ENCODE results near the gene MPHOSPH10. TPM values are rescaled to one million over a fixed set of nuclear protein-coding genes. Genes with fewer than 3 reads are reported as not detected.

The MPHOSPH10 gene
- total and polyA plus RNA-seq, 2 of the 13 experiments (the other 11 are each of a cell fraction or from before 2014, with no cell fraction given), result 37.8 to 137 TPM

DNA sequence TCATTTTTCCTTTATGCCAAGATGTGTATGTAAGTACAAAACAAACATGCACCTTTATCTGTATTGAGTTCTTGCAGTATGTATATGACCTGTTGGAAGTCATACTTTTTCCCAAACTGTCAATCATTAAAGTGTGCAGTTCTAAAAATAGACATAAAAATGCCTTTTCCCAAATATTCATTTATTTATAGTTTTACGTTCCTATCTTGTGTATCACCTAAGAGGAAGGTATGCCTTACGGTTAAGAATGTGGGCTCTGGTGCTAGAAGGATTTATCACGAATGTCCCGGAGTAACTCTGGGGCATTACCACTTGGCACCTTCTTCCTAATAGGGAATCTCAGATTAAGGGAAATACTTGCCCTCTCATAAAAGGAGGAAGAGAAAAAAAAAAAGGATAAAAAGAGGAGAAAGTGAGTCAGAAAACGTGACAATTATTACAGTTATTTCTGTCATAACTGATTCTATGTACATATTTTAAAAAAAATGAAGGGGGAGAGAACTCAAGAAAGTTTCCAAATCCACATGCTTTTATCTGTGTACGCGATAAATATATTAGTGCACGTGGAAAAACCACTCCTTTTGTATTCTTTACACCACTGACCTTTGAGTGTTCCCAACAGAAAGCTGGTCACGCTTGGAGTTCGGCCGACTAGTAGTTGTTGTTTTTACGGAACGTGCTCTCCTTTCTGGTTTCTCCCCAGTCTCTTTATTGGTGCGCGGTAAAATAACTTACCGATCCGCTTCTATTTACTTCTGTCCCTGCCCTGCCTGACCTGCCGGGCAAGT lies 1.1 kb upstream of the MPHOSPH10 start (continued):
- TF ChIP-seq ZNF496 (CRISPR knock-in tag; IDR thresholded peaks at IDR 0.05; ENCODE audit: insufficient replicate concordance) (no peak), HINFP (CRISPR knock-in tag; IDR thresholded peaks at IDR 0.05; ENCODE audit: low read depth) (no peak), ZIK1 (CRISPR knock-in tag; IDR thresholded peaks at IDR 0.05; ENCODE audit: borderline replicate concordance, low read depth) (no peak), EHMT2 (IDR thresholded peaks at IDR 0.05; ENCODE audit: borderline replicate concordance, low read depth, low read length) (no peak), ZNF430 (CRISPR knock-in tag; IDR thresholded peaks at IDR 0.05) (no peak), PRPF4 (IDR thresholded peaks at IDR 0.05; ENCODE audit: low read depth, low read length, poor library complexity, severe bottlenecking) (no peak), KDM5B (CRISPR knock-in tag; IDR thresholded peaks at IDR 0.05; ENCODE audit: borderline replicate concordance) (no peak), PAWR (CRISPR knock-in tag; IDR thresholded peaks at IDR 0.05; ENCODE audit: borderline replicate concordance) (no peak), ZNF556 (CRISPR knock-in tag; IDR thresholded peaks at IDR 0.05; ENCODE audit: borderline replicate concordance) (no peak), CREBL2 (CRISPR knock-in tag; IDR thresholded peaks at IDR 0.05; ENCODE audit: borderline replicate concordance) (no peak), ZNF878 (CRISPR knock-in tag; IDR thresholded peaks at IDR 0.05) (no peak), ELF4 (CRISPR knock-in tag; IDR thresholded peaks at IDR 0.05; ENCODE audit: borderline replicate concordance) (no peak), MBD4 (IDR thresholded peaks at IDR 0.05; ENCODE audit: borderline replicate concordance, low read length) (peak; percentile 63; the same call in 1 of the 2 replicates), ZNF598 (CRISPR knock-in tag; IDR thresholded peaks at IDR 0.05; ENCODE audit: borderline replicate concordance) (no peak), ZFP36L1 (CRISPR knock-in tag; IDR thresholded peaks at IDR 0.05) (no peak), ZNF570 (CRISPR knock-in tag; IDR thresholded peaks at IDR 0.05; ENCODE audit: borderline replicate concordance) (0 out of 2 replicates have a peak, but pooled peaks have one; percentile 83), ZNF230 (CRISPR knock-in tag; IDR thresholded peaks at IDR 0.05) (no peak; the same call in 1 of the 2 replicates), NCOA2 (CRISPR knock-in tag; IDR thresholded peaks at IDR 0.05) (no peak), ZNF143 (CRISPR knock-in tag; IDR thresholded peaks at IDR 0.05) (no peak), BCL6 (CRISPR knock-in tag; IDR thresholded peaks at IDR 0.05) (no peak), NRL (CRISPR knock-in tag; IDR thresholded peaks at IDR 0.05; ENCODE audit: borderline replicate concordance) (no peak), TRAFD1 (CRISPR knock-in tag; IDR thresholded peaks at IDR 0.05; ENCODE audit: borderline replicate concordance) (no peak), NKX3-1 (CRISPR knock-in tag; IDR thresholded peaks at IDR 0.05) (no peak), CREB1 (IDR thresholded peaks at IDR 0.05) (0 out of 2 replicates have a peak, but pooled peaks have one; percentile 9), CREB1 (CRISPR knock-in tag; IDR thresholded peaks at IDR 0.05) (no peak)
- TF ChIP-seq, protein P1, sequence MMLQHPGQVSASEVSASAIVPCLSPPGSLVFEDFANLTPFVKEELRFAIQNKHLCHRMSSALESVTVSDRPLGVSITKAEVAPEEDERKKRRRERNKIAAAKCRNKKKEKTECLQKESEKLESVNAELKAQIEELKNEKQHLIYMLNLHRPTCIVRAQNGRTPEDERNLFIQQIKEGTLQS (CRISPR knock-in tag; IDR thresholded peaks at IDR 0.05), result no peak
- TF ChIP-seq, protein P2, sequence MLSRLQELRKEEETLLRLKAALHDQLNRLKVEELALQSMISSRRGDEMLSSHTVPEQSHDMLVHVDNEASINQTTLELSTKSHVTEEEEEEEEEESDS (CRISPR knock-in tag; IDR thresholded peaks at IDR 0.05; ENCODE audit: borderline replicate concordance), result 0 out of 2 replicates have a peak, but pooled peaks have one; percentile 18
